ENCODE measurements around the gene LUC7L2. TPM values are rescaled to one million over a fixed set of nuclear protein-coding genes. Genes with fewer than 3 reads are reported as not detected.
"Not testable (repeated sequence)": the region's sequence is repeated elsewhere in the genome, so short reads cannot be mapped to it uniquely, and the experiment has no call there.

LUC7L2 gene
- total RNA-seq, 3 donors from 2014 or later = 77.3 to 108 (median 89.8) TPM

DNA sequence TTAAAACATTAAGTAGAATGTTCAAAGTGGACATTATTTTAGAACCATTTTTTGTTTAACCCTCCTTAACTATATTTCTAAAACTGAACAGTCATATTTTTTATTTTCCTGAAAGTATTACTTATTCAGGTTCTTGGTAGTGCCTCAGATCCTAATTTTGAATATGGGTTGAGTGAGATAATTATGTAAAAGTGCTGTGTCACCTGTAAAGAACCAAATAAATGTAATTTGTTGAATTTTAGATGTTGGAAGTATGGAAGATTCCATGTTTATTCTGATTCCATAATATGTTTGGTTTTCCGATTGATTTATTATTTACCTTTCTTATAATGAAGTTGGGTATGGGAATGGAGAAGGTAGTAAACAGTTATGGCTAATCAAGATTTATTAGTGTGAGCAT is 61.4 kb downstream of the LUC7L2 start:
- Histone ChIP-seq H3K27me3 (no peaks in the 10 kb centered on the region), H3K27ac (no peak overlapping the region), H3K9me3 (no peaks in the 10 kb centered on the region), H3K36me3 (no peaks in the 10 kb centered on the region), H3K4me3 (no peak overlapping the region), H3K4me1 (no peaks in the 10 kb centered on the region)
- no peak for TF ChIP-seq POLR2A (IDR thresholded peaks at IDR 0.05)
- TF ChIP-seq, protein P1, sequence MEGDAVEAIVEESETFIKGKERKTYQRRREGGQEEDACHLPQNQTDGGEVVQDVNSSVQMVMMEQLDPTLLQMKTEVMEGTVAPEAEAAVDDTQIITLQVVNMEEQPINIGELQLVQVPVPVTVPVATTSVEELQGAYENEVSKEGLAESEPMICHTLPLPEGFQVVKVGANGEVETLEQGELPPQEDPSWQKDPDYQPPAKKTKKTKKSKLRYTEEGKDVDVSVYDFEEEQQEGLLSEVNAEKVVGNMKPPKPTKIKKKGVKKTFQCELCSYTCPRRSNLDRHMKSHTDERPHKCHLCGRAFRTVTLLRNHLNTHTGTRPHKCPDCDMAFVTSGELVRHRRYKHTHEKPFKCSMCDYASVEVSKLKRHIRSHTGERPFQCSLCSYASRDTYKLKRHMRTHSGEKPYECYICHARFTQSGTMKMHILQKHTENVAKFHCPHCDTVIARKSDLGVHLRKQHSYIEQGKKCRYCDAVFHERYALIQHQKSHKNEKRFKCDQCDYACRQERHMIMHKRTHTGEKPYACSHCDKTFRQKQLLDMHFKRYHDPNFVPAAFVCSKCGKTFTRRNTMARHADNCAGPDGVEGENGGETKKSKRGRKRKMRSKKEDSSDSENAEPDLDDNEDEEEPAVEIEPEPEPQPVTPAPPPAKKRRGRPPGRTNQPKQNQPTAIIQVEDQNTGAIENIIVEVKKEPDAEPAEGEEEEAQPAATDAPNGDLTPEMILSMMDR (IDR thresholded peaks at IDR 0.05) = no peak
- no peak for TF ChIP-seq POLR2AphosphoS5 (IDR thresholded peaks at IDR 0.05)
- DNase-seq (ENCODE audit: low spot score in 2 of 2) = no peak
- intact Hi-C loops (cut with DNase I; ENCODE audit: low total_unique reads) = no loop called here

DNA sequence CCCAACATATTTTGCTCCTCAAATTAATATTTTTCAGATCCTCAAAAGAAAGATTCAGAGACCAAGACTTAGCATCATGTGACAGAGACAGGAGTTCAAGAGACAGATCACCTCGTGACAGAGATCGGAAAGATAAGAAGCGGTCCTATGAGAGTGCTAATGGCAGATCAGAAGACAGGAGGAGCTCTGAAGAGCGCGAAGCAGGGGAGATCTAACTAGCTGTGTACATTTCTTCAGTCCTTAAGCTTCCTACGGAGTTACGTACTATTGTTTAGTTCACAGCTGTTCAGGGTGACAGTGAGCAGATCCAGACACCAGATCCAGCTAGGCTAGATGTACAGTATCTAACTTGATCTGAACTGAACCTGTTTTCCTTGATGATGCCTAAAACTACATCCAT is 62.4 kb downstream of the LUC7L2 start:
- no peak overlapping the region for H3K4me3 ChIP-seq
- peak overlapping the region in 1 of 2 donors; percentile 40 for H3K27ac ChIP-seq
- H3K4me1 ChIP-seq = no peaks in the 10 kb centered on the region
- no peaks in the 10 kb centered on the region for H3K36me3 ChIP-seq
- no peak for DNase-seq (ENCODE audit: low spot score in 2 of 2)
- no peaks in the 10 kb centered on the region for H3K27me3 ChIP-seq
- H3K9me3 ChIP-seq = no peaks in the 10 kb centered on the region
- TF ChIP-seq POLR2AphosphoS5 (IDR thresholded peaks at IDR 0.05) = no peak
- no peak for TF ChIP-seq POLR2A (IDR thresholded peaks at IDR 0.05)
- TF ChIP-seq, protein P1 (IDR thresholded peaks at IDR 0.05) = no peak
- intact Hi-C loops (cut with DNase I; ENCODE audit: low total_unique reads) = no loop called here

DNA sequence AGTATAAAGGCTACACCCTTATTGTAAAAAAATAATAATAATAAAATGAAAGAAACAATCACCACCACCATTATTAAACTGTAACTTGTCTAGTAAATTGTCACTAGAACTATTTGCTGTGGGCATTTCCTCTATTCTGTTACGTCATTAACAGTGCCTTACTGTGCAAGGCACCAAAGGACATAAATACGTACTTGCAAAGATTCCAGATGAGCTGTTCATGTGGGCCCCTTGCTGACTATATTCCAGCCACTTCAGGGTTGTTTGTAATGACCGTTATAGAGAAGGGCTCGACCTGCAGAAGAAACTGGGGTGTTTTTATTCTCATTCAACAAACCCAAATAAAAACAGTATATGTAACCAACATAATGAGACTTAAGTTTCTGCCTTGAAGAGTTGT is 63.4 kb downstream of the LUC7L2 start:
- DNase-seq (ENCODE audit: low spot score in 2 of 2) = no peak
- intact Hi-C loops (cut with DNase I; ENCODE audit: low total_unique reads) = no loop called here
- Histone ChIP-seq H3K4me1 (no peaks in the 10 kb centered on the region), H3K9me3 (no peaks in the 10 kb centered on the region), H3K27me3 (no peaks in the 10 kb centered on the region), H3K4me3 (no peak overlapping the region), H3K36me3 (no peaks in the 10 kb centered on the region), H3K27ac (no peak overlapping the region)
- TF ChIP-seq POLR2AphosphoS5 (IDR thresholded peaks at IDR 0.05) (no peak), POLR2A (IDR thresholded peaks at IDR 0.05) (no peak)
- TF ChIP-seq, protein P1 (IDR thresholded peaks at IDR 0.05) = no peak

DNA sequence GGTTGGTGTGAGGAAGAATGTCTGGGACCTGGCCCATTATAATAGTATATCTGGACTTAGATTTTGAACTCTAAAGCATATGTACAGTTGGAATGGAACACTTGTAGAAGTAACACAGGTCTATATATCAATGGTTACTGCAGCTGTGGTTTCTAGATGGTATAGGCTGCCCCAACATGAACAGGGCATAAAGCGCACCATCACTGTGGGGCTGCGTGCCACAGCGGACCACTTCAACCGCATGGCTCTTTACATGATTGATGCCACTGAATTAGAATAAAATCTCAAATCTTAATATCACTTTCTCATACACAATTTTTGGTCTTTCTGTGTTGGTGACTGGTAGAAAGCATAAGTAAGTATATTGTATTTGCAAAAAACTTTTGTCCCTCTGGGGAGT is 64.3 kb downstream of the LUC7L2 start:
- no peak for DNase-seq (ENCODE audit: low spot score in 2 of 2)
- no peak overlapping the region for H3K4me3 ChIP-seq
- TF ChIP-seq POLR2AphosphoS5 (IDR thresholded peaks at IDR 0.05) = no peak
- TF ChIP-seq, protein P1 (IDR thresholded peaks at IDR 0.05) = no peak
- TF ChIP-seq POLR2A (IDR thresholded peaks at IDR 0.05) = no peak
- H3K27me3 ChIP-seq = no peaks in the 10 kb centered on the region
- H3K9me3 ChIP-seq = no peaks in the 10 kb centered on the region
- intact Hi-C loops (cut with DNase I; ENCODE audit: low total_unique reads) = no loop called here
- H3K36me3 ChIP-seq = no peaks in the 10 kb centered on the region
- H3K4me1 ChIP-seq = no peaks in the 10 kb centered on the region
- H3K27ac ChIP-seq = no peak overlapping the region

DNA sequence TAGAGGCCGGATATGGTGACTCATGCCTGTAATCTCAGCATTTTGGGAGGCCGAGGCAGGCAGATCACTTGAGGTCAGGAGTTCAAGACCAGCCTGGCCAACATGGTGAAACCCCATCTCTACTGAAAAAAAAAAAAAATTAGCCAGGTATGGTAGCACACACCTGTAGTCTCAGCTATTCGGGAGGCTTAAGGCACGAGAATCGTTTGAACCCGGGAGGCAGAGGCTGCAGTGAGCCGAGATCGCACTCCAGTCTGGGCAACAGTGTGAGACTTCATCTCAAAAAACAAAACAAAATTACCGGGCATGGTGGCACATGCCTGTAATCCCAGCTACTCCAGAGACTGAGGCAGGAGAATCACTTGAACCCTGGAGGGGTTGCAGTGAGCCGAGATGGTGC is 66.0 kb downstream of the LUC7L2 start:
- H3K36me3 ChIP-seq; H3K9me3 ChIP-seq; H3K4me1 ChIP-seq; H3K4me3 ChIP-seq; H3K27ac ChIP-seq; H3K27me3 ChIP-seq; intact Hi-C loops (cut with DNase I; ENCODE audit: low total_unique reads); DNase-seq (ENCODE audit: low spot score in 2 of 2): not testable (repeated sequence)

Data from breast epithelium (tissue), 4 donors.